GM18519 (cell line): ENCODE results near the gene FAM161B.

Experiments
- ATAC-seq: cut with Tn5 transposase; IDR thresholded peaks from one replicate; pipeline ENCODE4 v1.9.1; 2021; ENCODE audit warnings: mild to moderate bottlenecking, moderate library complexity; ENCODE audit not compliant: unreplicated experiment, low FRiP score

FAM161B gene

GRCh38 chr14:73884438-73885190 lies 65.3 kb downstream of the FAM161B start:
- ATAC-seq = no peak
